CD8-positive, alpha-beta memory T cell (primary cell): ENCODE measurements around the gene CAPN11. TPM values are rescaled to one million over a fixed set of nuclear protein-coding genes. Genes with fewer than 3 reads are reported as not detected.

ENCODE experiments used
- CTCF ChIA-PET: fragments of 350-600 bp; sonication (Branson Sonifier 250); formaldehyde crosslinking; loops from one replicate; lab custom pipeline; 2021; ENCODE audit warnings: antibody characterized with exemption; lab: Charles Lee
- POLR2A ChIA-PET: fragments of 350-600 bp; sonication (Branson Sonifier 250); formaldehyde crosslinking; loops from one replicate; lab custom pipeline; 2021; ENCODE audit warnings: antibody characterized with exemption; lab: Charles Lee
- DNase-seq, 5 donors: peaks; one replicate each; pipeline versions ENCODE4 v3.0.0 to v3.0.0-alpha.2; 2020 to 2022; ENCODE audit warnings: mixed read lengths in 1 of 5
- H3K27ac ChIP-seq: one replicate; pipeline ENCODE4 v1.7.0; 2013; ENCODE audit warnings: low read depth, mild to moderate bottlenecking, low read length, moderate library complexity
- H3K27me3 ChIP-seq: 2 replicates; pipeline ENCODE4 v1.7.0; 2013; ENCODE audit warnings: low read length, mild to moderate bottlenecking; ENCODE audit not compliant: insufficient read depth, poor library complexity, severe bottlenecking
- H3K36me3 ChIP-seq: 2 replicates; pipeline ENCODE4 v1.7.0; 2013; ENCODE audit warnings: mild to moderate bottlenecking, low read length, moderate library complexity; ENCODE audit not compliant: insufficient read depth
- H3K4me1 ChIP-seq: 2 replicates; pipeline ENCODE4 v1.7.0; 2013; ENCODE audit warnings: mild to moderate bottlenecking, low read length, moderate library complexity; ENCODE audit not compliant: insufficient read depth
- H3K4me3 ChIP-seq: 2 replicates; pipeline ENCODE4 v1.7.0; 2013; ENCODE audit warnings: mild to moderate bottlenecking, low read length
- H3K9me3 ChIP-seq: 2 replicates; pipeline ENCODE4 v1.7.0; 2013; ENCODE audit warnings: mild to moderate bottlenecking, low read length
- H3K27ac Mint-ChIP-seq, 8 donors: one replicate each; pipeline ENCODE4 v1.8.0; 2020 to 2021; ENCODE audit warnings: mixed read lengths in 8 of 8, mild to moderate bottlenecking in 6 of 8, inconsistent platforms in 3 of 8, moderate library complexity in 3 of 8
- H3K27me3 Mint-ChIP-seq, 2 donors: one replicate each; pipeline ENCODE4 v1.8.0; 2020 to 2021; ENCODE audit warnings: mixed read lengths in 2 of 2, mild to moderate bottlenecking in 1 of 2, moderate library complexity in 1 of 2
- H3K36me3 Mint-ChIP-seq, 3 donors: one replicate each; pipeline ENCODE4 v1.8.0; 2020 to 2021; ENCODE audit warnings: mixed read lengths in 3 of 3, inconsistent platforms in 1 of 3, mild to moderate bottlenecking in 1 of 3
- H3K4me1 Mint-ChIP-seq, 3 donors: one replicate each; pipeline ENCODE4 v1.8.0; 2020 to 2021; ENCODE audit warnings: mixed read lengths in 3 of 3, inconsistent platforms in 1 of 3, mild to moderate bottlenecking in 1 of 3
- H3K4me3 Mint-ChIP-seq, 7 donors: one replicate each; pipeline ENCODE4 v1.8.0; 2020 to 2021; ENCODE audit warnings: mixed read lengths in 7 of 7, mild to moderate bottlenecking in 6 of 7, moderate library complexity in 4 of 7, inconsistent platforms in 2 of 7
- H3K9me3 Mint-ChIP-seq, 5 donors: one replicate each; pipeline ENCODE4 v1.8.0; 2020 to 2022; ENCODE audit warnings: mixed read lengths in 5 of 5, mild to moderate bottlenecking in 3 of 5, moderate library complexity in 2 of 5, inconsistent platforms in 1 of 5
- polyA plus RNA-seq: library from polyadenylated mRNA; unstranded; fragments of 300-500 nt; fragmentation: Illumina TruSeq; gene quantifications from one replicate; pipeline ENCODE4 v1.2.3, GENCODE V29; 2021
- total RNA-seq, 2 experiments: library from RNA; stranded (reverse); gene quantifications; one replicate each; pipeline ENCODE4 v1.2.3, GENCODE V29; 2021

CAPN11 gene
- total and polyA plus RNA-seq, 3 experiments from 2014 or later = not detected

DNA sequence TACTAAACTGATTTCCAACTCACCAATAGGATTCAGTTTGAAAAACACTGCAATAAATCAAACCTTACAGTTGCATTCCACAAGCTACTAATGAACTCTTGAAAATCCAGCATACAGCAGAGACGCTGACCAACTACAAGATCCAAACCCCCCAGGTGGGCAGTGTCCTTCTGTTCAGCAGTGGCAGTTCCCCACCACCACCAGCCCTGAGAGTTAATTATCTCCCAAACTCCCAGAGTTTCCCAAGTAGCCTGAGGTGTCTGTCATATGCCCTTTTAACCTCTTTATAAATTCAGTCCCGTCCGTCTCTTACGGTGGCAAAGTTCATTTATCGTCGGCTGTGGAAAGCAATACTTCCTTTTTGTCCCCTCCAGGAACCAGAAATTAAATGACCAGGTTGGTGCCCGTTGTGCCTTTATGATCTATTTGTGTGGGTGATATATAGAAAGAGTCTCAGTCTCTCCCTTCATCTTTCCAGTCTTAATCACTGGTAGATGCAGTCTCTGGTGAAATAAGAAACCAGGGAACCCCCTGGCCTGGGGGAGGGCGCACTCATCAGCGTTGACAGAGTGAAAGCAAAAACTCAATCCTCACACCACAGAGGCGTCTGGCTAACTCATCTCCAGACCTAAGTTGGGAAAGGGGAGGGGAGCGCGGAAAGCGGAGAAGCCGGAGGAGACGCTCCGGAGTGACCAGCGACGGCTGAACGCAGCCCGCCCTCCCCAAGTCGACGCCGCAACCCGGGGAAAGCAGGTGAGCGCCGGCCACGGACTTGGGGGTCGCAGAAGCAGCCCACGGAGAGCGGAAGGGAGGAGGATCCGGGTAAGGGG, 32.1 kb upstream of the CAPN11 start:
- Histone ChIP-seq H3K4me1 (peaks cover 56% of the 10 kb centered on the region), H3K27me3 (no peaks in the 10 kb centered on the region), H3K36me3 (no peaks in the 10 kb centered on the region), H3K27ac (peak overlapping the region; percentile 78), H3K9me3 (no peaks in the 10 kb centered on the region), H3K4me3 (peak overlapping the region; percentile 55)
- H3K9me3 Mint-ChIP-seq = no peaks in the 10 kb centered on the region
- H3K4me3 Mint-ChIP-seq = peak overlapping the region; percentile 88 to 96 (median 91)
- ChIA-PET POLR2A (no interaction called here), CTCF (no interaction called here)
- H3K27ac Mint-ChIP-seq = peak overlapping the region; percentile 84 to 100 (median 96)
- peaks cover 0 to 2% of the 10 kb centered on the region in 2 donors for H3K27me3 Mint-ChIP-seq
- H3K36me3 Mint-ChIP-seq = peaks cover 0 to 7% (median 2%) of the 10 kb centered on the region in 3 donors
- DNase-seq = peak; percentile 47 to 78 (median 58)
- H3K4me1 Mint-ChIP-seq = peaks cover 51 to 68% (median 58%) of the 10 kb centered on the region in 3 donors

- H3K9me3 ChIP-seq = no peaks in the 10 kb centered on the region
- peak within 1 kb of the TSS; percentile 84 to 100 (median 96) for H3K27ac Mint-ChIP-seq
- H3K36me3 Mint-ChIP-seq = peaks cover 0 to 7% (median 2%) of the 10 kb centered on the region in 3 donors
- peak within 1 kb of the TSS; percentile 61 for H3K4me3 ChIP-seq
- H3K27ac ChIP-seq = peak within 1 kb of the TSS; percentile 78
- no peaks in the 10 kb centered on the region for H3K36me3 ChIP-seq
- H3K9me3 Mint-ChIP-seq = no peaks in the 10 kb centered on the region
- no peaks in the 10 kb centered on the region for H3K27me3 ChIP-seq
- DNase-seq = peak; percentile 88 to 93 (median 89)
- ChIA-PET CTCF (no interaction called here), POLR2A (no interaction called here)
- H3K4me1 ChIP-seq = peaks cover 54% of the 10 kb centered on the region
- peaks cover 0 to 2% of the 10 kb centered on the region in 2 donors for H3K27me3 Mint-ChIP-seq
- peak within 1 kb of the TSS; percentile 88 to 96 (median 91) for H3K4me3 Mint-ChIP-seq
- H3K4me1 Mint-ChIP-seq = peaks cover 54 to 72% (median 54%) of the 10 kb centered on the region in 3 donors
Observed at GRCh38 chr6:44127186-44128019, 31.2 kb upstream of the CAPN11 start, which contains the start of the genes MRPL14 and TMEM63B. TSS of gene MRPL14 (minus strand) at chr6:44127452. CDS start at chr6:44116611, 10,841 bp downstream. TSS of gene TMEM63B (plus strand) at chr6:44127554. CDS start at chr6:44134585, 7,031 bp downstream.

GRCh38 chr6:44128020-44128917, 30.4 kb upstream of the CAPN11 start:
- peak overlapping the region; percentile 75 to 96 (median 88) for H3K4me3 Mint-ChIP-seq
- H3K36me3 ChIP-seq = no peaks in the 10 kb centered on the region
- peaks cover 0 to 2% of the 10 kb centered on the region in 2 donors for H3K27me3 Mint-ChIP-seq
- peak in 2 of 5 donors; percentile 17 to 52 for DNase-seq
- no peaks in the 10 kb centered on the region for H3K9me3 Mint-ChIP-seq
- peaks cover 0 to 7% (median 2%) of the 10 kb centered on the region in 3 donors for H3K36me3 Mint-ChIP-seq
- peaks cover 46 to 69% (median 49%) of the 10 kb centered on the region in 3 donors for H3K4me1 Mint-ChIP-seq
- no peaks in the 10 kb centered on the region for H3K9me3 ChIP-seq
- CTCF ChIA-PET = no interaction called here
- no peaks in the 10 kb centered on the region for H3K27me3 ChIP-seq
- H3K27ac Mint-ChIP-seq = peak overlapping the region in 6 of 8 donors; percentile 15 to 92 (median 73)
- POLR2A ChIA-PET = interaction anchor here (0.7 kb wide), 1 partner anchor 16 kb away, joined by 7 read pairs; no protein-coding TSS in a partner anchor
- peak overlapping the region; percentile 59 for H3K27ac ChIP-seq
- peaks cover 46% of the 10 kb centered on the region for H3K4me1 ChIP-seq
- H3K4me3 ChIP-seq = peak overlapping the region; percentile 61

GRCh38 chr6:44129841-44130322, 28.7 kb upstream of the CAPN11 start:
- no peaks in the 10 kb centered on the region for H3K9me3 Mint-ChIP-seq
- Histone ChIP-seq H3K4me3 (no peak overlapping the region), H3K27me3 (no peaks in the 10 kb centered on the region), H3K27ac (peak overlapping the region; percentile 11), H3K9me3 (no peaks in the 10 kb centered on the region), H3K36me3 (no peaks in the 10 kb centered on the region), H3K4me1 (peaks cover 29% of the 10 kb centered on the region)
- peak overlapping the region; percentile 23 to 96 (median 79) for H3K4me3 Mint-ChIP-seq
- ChIA-PET POLR2A (interaction anchor here (0.7 to 1.0 kb wide), 2 partner anchors 28 to 393 kb away, joined by 3 to 7 read pairs; no protein-coding TSS in a partner anchor), CTCF (interaction anchor here (1.4 kb wide), 1 partner anchor 33 kb away, joined by 3 read pairs; no protein-coding TSS in a partner anchor)
- peaks cover 0 to 2% of the 10 kb centered on the region in 2 donors for H3K27me3 Mint-ChIP-seq
- H3K27ac Mint-ChIP-seq = peak overlapping the region in 6 of 8 donors; percentile 32 to 92 (median 68)
- no peak for DNase-seq
- H3K4me1 Mint-ChIP-seq = peaks cover 29 to 59% (median 33%) of the 10 kb centered on the region in 3 donors
- H3K36me3 Mint-ChIP-seq = peaks cover 0 to 14% (median 2%) of the 10 kb centered on the region in 3 donors

- Histone ChIP-seq H3K36me3 (no peaks in the 10 kb centered on the region), H3K27me3 (no peaks in the 10 kb centered on the region), H3K4me1 (peaks cover 12% of the 10 kb centered on the region), H3K27ac (no peak overlapping the region), H3K9me3 (no peaks in the 10 kb centered on the region), H3K4me3 (no peak overlapping the region)
- H3K36me3 Mint-ChIP-seq = peaks cover 0 to 23% (median 2%) of the 10 kb centered on the region in 3 donors
- H3K27ac Mint-ChIP-seq = peak overlapping the region in 3 of 8 donors; percentile 3 to 75 (median 70)
- H3K4me1 Mint-ChIP-seq = peaks cover 12 to 40% (median 16%) of the 10 kb centered on the region in 3 donors
- H3K4me3 Mint-ChIP-seq = peak overlapping the region in 1 of 7 donors; percentile 55
- ChIA-PET POLR2A (interaction anchor here (0.6 kb wide), 1 partner anchor 444 kb away, joined by 4 read pairs; the partner anchor contains the start of gene MRPS18A), CTCF (interaction anchor here (1.0 to 1.2 kb wide), 2 partner anchors 35 to 92 kb away, joined by 3 to 5 read pairs; partner anchors contain the start of gene SLC29A1)
- no peaks in the 10 kb centered on the region for H3K27me3 Mint-ChIP-seq
- DNase-seq = no peak
- no peaks in the 10 kb centered on the region for H3K9me3 Mint-ChIP-seq
Observed at GRCh38 chr6:44131892-44132291, 26.7 kb upstream of the CAPN11 start.

DNA sequence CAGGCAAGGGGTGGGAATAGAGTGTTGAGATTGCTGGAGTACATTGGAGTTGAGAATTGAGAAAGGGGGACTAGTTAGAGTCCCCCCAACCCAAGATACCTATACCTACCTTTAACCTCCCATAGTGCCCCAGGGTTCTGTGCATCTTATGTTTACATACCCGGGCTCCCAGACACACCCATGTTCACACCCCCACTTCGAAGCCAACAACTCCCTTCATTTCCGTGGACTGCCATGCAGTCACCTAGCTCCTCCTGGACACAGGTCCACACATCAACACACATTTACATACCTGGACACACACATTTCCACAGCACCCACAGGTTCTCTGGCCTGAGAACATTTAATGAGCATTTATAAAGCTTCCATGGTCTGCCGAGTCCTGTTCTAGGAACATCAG, 26.1 kb upstream of the CAPN11 start:
- Histone ChIP-seq H3K9me3 (no peaks in the 10 kb centered on the region), H3K27ac (peak overlapping the region; percentile 15), H3K36me3 (no peaks in the 10 kb centered on the region), H3K4me1 (peaks cover 12% of the 10 kb centered on the region), H3K4me3 (no peak overlapping the region), H3K27me3 (no peaks in the 10 kb centered on the region)
- Mint-ChIP-seq H3K36me3 (peaks cover 0 to 29% (median 2%) of the 10 kb centered on the region in 3 donors), H3K4me1 (peaks cover 12 to 40% (median 16%) of the 10 kb centered on the region in 3 donors), H3K9me3 (no peaks in the 10 kb centered on the region), H3K27me3 (no peaks in the 10 kb centered on the region), H3K27ac (peak overlapping the region in 1 of 8 donors; percentile 3), H3K4me3 (peak overlapping the region in 1 of 7 donors; percentile 34)
- DNase-seq = no peak
- CTCF ChIA-PET = interaction anchor here (1.2 kb wide), 1 partner anchor 36 kb away, joined by 5 read pairs; no protein-coding TSS in a partner anchor
- POLR2A ChIA-PET = no interaction called here
